ENCODE results near the gene CASP7. TPM values are rescaled to one million over a fixed set of nuclear protein-coding genes. Genes with fewer than 3 reads are reported as not detected.

CASP7 gene
- total RNA-seq, 4 donors from 2014 or later, result 18.6 to 34.0 (median 26.3) TPM

DNA sequence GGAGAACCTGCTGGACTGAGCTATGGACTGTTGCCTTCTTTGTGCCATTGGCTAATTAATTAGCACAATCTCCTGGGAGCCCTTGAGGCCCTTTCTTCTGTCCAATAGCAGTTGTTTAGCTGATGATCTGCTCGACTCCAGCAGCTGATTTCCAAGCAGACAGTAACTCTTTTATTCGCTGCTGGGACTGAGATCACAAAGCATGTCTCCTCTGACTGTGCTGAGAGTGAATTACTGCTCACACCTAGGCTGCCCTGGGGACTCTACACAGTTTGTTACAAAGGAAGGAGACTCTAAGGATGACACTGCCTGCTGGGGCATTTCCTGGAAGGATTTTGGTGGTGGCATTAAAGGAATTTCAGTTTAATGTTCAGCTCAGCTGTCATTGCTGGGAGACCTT lies 31.4 kb downstream of the CASP7 start:
- DNase-seq (ENCODE audit: low spot score) (no peak), ATAC-seq (ENCODE audit: low FRiP score) (no peak)
- TF ChIP-seq, protein P1, sequence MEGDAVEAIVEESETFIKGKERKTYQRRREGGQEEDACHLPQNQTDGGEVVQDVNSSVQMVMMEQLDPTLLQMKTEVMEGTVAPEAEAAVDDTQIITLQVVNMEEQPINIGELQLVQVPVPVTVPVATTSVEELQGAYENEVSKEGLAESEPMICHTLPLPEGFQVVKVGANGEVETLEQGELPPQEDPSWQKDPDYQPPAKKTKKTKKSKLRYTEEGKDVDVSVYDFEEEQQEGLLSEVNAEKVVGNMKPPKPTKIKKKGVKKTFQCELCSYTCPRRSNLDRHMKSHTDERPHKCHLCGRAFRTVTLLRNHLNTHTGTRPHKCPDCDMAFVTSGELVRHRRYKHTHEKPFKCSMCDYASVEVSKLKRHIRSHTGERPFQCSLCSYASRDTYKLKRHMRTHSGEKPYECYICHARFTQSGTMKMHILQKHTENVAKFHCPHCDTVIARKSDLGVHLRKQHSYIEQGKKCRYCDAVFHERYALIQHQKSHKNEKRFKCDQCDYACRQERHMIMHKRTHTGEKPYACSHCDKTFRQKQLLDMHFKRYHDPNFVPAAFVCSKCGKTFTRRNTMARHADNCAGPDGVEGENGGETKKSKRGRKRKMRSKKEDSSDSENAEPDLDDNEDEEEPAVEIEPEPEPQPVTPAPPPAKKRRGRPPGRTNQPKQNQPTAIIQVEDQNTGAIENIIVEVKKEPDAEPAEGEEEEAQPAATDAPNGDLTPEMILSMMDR (IDR thresholded peaks at IDR 0.05), result no peak

DNA sequence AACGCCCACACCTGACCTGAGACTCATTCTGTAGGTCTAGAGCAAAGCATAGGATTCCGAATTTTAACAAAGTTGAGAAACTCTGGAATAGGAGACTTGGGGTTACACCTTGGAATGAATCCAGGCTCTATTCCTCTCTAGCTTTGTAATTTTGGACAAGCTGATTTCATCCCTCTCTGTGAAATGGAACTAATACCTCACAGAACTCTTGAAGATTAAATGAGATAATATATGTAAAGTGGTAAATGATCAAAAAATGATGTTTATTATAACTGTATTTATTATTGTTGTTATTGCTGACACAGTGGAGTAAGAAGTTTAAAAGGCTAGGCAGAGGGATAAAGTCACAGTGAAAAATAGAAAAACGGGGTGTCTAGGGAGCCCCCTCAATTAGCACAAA lies 32.3 kb downstream of the CASP7 start:
- DNase-seq (ENCODE audit: low spot score) (no peak), ATAC-seq (ENCODE audit: low FRiP score) (no peak)
- TF ChIP-seq, protein P1 (IDR thresholded peaks at IDR 0.05), result no peak

DNA sequence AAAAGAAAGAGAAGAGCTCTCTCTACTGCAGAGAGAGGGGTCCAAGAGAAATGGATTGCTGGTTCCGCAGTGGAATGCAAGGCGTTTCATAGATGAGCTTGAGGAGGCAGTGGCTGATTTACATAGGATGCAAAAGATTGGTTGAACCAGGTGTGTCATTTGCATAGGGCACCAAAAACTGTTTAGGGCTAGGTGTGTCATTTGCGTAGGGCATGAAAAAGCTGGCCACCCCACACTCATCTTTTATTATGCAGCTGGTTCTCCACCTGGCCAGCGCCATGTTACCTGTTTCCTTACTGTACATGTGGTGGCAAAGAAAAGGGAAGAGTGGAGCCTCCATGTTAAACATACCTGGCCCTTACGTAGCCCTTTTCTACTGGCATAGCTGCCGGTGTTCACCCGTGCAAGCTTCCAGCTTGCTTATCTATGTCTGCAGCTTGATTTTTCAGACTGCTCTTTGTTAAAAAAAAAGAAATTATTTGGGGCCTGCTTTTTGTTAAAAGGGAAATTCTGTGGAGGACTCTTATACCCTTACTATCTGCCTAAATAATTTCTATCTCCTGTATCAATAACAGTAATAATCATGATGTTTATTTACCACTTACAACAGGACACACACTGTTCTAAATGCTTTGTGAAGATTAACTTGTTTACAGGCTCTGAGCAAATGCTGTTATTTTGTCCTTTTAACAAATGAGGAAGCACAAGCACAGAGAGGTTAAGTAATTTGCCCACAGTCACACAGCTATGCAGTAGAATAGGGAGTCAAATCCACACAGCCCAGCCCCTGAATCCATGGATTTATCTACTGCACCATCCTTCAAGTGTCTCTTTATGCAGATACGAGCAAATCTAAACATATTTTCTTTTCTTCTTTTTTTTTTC lies 33.3 kb downstream of the CASP7 start:
- TF ChIP-seq, protein P1 (IDR thresholded peaks at IDR 0.05), result no peak
- ATAC-seq (ENCODE audit: low FRiP score), result no peak

DNA sequence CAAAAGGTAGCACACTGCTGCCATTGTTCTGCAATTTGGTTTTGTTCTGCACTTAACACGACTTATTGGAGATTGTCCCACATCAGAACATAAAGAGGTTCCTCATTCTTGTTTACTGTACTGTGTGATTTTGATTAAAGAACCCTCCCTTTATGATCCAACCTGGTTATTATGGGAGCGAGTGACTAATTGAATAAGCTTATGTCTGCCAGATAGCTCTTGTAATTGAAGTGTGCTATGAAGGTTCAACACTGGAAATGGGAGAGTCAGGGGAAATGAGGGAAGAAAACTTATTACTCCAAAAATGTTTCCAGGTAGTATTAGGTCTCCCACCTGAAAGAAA lies 33.9 kb downstream of the CASP7 start:
- DNase-seq (ENCODE audit: low spot score) (no peak), ATAC-seq (ENCODE audit: low FRiP score) (no peak)
- TF ChIP-seq, protein P1 (IDR thresholded peaks at IDR 0.05), result no peak

More for the DNA sequence above, 33.3 kb downstream of the CASP7 start:
- no peak for DNase-seq (ENCODE audit: low spot score)

DNA sequence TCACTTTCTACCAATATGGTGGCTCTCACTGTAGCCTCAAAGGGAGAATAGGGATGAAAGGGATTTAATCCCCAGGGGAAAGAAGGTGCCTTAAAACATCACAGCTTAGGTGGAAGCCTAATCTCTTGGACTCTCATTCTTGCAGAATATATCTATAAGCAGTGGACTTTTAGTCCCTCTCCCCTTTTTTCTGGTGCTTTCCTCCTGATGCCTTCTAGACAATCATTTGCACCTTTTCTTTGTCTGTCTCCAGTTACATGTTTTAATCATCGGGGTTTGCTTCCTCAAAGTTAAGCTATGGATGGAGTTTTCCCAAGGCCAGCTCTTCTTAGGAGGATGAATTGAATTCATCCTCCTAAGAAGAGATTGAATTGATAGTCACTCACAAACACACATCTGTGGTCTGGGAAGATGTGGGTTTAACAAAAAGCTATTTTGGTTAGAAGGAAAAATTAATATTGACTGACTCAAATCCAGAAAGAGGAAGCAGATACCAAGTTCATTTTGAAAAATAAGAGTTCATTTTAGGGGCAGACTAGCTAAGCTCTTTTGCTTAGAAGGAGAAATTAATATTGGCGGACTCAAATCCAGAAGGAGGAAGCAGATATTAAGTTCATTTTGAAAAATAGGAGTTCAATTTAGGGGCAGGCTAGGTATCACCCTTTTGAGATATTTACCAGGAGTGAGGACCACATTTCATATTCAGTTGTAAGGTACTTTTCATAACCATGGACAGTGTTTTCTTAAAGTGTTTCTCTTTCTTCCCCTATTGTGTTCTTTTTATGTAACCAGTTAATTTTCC lies 36.6 kb downstream of the CASP7 start:
- TF ChIP-seq, protein P1 (IDR thresholded peaks at IDR 0.05), result no peak
- ATAC-seq (ENCODE audit: low FRiP score) (no peak), DNase-seq (ENCODE audit: low spot score) (no peak)

DNA sequence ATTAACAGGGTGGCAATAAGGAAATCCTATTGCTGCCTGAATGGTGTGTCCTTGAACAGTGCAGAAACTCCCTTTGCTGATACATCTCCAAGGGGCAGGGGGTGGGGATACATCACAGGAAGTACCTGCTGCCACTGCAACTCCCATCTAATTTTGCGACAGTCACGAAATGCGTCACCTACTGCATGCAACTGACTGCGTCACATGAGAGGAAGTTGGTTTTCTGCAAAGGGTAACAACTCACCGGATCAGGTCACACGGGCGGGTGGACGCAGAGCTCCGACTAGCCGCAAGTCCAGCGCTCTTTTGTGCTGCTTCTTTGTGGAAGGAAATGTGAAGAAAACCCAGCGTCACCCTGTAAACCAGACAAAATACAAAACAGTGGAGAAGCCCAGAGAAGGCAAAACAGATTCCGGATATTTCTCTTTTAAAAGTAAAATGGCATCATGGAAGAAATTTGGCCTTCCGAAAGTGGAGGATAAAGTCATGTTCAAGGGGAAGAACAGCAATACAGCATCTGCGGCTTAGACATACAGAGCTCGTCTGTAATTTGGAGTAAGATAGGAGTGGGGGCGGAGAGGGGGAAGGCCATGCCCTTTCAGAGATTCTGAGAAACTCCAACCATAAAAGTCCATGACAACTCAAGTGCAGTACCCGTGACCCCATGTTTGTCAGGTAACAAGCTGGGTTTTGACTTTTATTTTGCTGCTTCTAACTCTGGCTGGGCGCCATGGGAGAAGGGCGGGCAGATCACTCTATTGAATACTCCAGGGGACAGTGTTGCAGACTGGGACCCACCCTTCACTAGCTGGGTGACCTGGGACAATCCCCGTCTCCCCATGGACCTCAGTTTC lies 39.5 kb downstream of the CASP7 start:
- no peak for DNase-seq (ENCODE audit: low spot score)
- no peak for ATAC-seq (ENCODE audit: low FRiP score)
- TF ChIP-seq, protein P1 (IDR thresholded peaks at IDR 0.05), result no peak
